Uterus (tissue), 4 donors: ENCODE measurements around the gene ETS1. TPM values are rescaled to one million over a fixed set of nuclear protein-coding genes. Genes with fewer than 3 reads are reported as not detected.
A peak's percentile ranks its signal among the peaks of the same experiment; 100 is the strongest.

ENCODE experiments used
- DNase-seq, 2 donors: peaks; one replicate each; pipeline ENCODE4 v3.0.0-alpha.2; 2019 to 2020
- H3K27ac ChIP-seq, 2 donors: fragments of 200-600 bp; sonication (generic); 1 replicate in 1 of 2; 2 replicates in 1 of 2; pipeline ENCODE4 v1.5.1; 2016 to 2018
- H3K27me3 ChIP-seq, 2 donors: fragments of 200-600 bp; sonication (generic); one replicate each; pipeline ENCODE4 v1.5.1; 2018 to 2019; ENCODE audit warnings: control low read depth in 1 of 2
- H3K36me3 ChIP-seq, 2 donors: fragments of 200-600 bp; sonication (generic); one replicate each; pipeline ENCODE4 v1.5.1; 2019; ENCODE audit warnings: control low read depth in 1 of 2
- H3K4me1 ChIP-seq, 2 donors: fragments of 200-600 bp; sonication (generic); one replicate each; pipeline ENCODE4 v1.5.1; 2018 to 2019; ENCODE audit warnings: control low read depth in 1 of 2
- H3K4me3 ChIP-seq, 2 donors: fragments of 200-600 bp; sonication (generic); 1 replicate in 1 of 2; 2 replicates in 1 of 2; pipeline ENCODE4 v1.5.1; 2018 to 2019; ENCODE audit warnings: mild to moderate bottlenecking in 1 of 2
- H3K9me3 ChIP-seq, 2 donors: fragments of 200-600 bp; sonication (generic); one replicate each; pipeline ENCODE4 v1.5.1; 2019; ENCODE audit warnings: control low read depth in 1 of 2
- CTCF ChIP-seq, 4 experiments: fragments of 200-600 bp in 2 of 4; fragments of 450-650 bp in 2 of 4; sonication (generic) in 2 of 4; IDR thresholded peaks; one replicate each; pipeline ENCODE4 v1.5.1; 2016 to 2019; ENCODE audit warnings: antibody characterized with exemption in 4 of 4, mild to moderate bottlenecking in 2 of 4, moderate library complexity in 1 of 4
- POLR2A ChIP-seq, 2 donors: fragments of 450-650 bp; IDR thresholded peaks; one replicate each; pipeline ENCODE4 v1.6.1; 2016; ENCODE audit warnings: antibody characterized with exemption in 2 of 2, mild to moderate bottlenecking in 1 of 2, moderate library complexity in 1 of 2
- intact Hi-C: fragments of 100-400 bp; cut with DNase I; formaldehyde crosslinking; loops from one replicate; pipeline ENCODE4 v1.15.1; 2023; ENCODE audit warnings: low total_unique reads
- total RNA-seq, 4 donors: library from RNA; depleted of rRNA in 3 of 4; stranded (reverse); fragments of >200 nt in 3 of 4; gene quantifications; one replicate each; pipeline versions ENCODE4 v1.1.0 to v1.2.4, GENCODE V29; 2014 to 2023
- donor health status: DM: yes; HTN: yes; CAD: no.

Gene ETS1
- total RNA-seq, 4 donors from 2014 or later = 24.1 to 80.9 (median 58.3) TPM

- H3K4me1 ChIP-seq = peaks cover 5 to 14% of the 10 kb centered on the region in 2 donors
- no peaks in the 10 kb centered on the region for H3K27me3 ChIP-seq
- no peak overlapping the region for H3K27ac ChIP-seq
- no peak overlapping the region for H3K4me3 ChIP-seq
- TF ChIP-seq CTCF (IDR thresholded peaks at IDR 0.05) (no peak), POLR2A (IDR thresholded peaks at IDR 0.05) (no peak)
- DNase-seq = no peak
- H3K9me3 ChIP-seq = no peaks in the 10 kb centered on the region
- no peaks in the 10 kb centered on the region for H3K36me3 ChIP-seq
- intact Hi-C loops = no loop called here
These were observed 165.6 kb downstream of the ETS1 start for GRCh38 chr11:128421577-128422330.

- no peak overlapping the region for H3K27ac ChIP-seq
- no peaks in the 10 kb centered on the region for H3K27me3 ChIP-seq
- intact Hi-C loops = no loop called here
- TF ChIP-seq POLR2A (IDR thresholded peaks at IDR 0.05) (no peak), CTCF (IDR thresholded peaks at IDR 0.05) (no peak)
- peaks cover 5 to 14% of the 10 kb centered on the region in 2 donors for H3K4me1 ChIP-seq
- H3K4me3 ChIP-seq = no peak overlapping the region
- peak in 1 of 2 donors; percentile 38 for DNase-seq
- H3K36me3 ChIP-seq = no peaks in the 10 kb centered on the region
- no peaks in the 10 kb centered on the region for H3K9me3 ChIP-seq
These were observed 166.4 kb downstream of the ETS1 start for GRCh38 chr11:128420951-128421350.

DNA sequence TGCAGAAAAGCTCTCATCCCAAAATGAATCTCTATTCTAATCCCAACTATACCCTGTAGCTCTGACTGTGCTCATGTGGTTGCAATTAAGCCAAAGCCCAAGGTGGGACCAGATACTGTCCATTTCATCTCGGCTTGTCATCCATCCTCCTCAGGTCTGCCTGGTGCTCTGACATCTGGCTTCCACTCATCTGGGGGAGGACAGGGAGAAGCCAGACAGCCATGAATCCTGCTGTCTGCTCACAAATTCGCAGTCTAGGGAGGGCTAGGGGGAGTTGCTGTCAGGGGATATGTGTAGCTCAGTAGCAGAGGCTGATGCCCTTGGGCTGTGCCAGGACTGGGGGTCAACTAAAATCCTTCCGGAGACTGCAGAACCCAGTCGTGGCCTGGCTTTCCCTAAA lies 167.1 kb downstream of the ETS1 start:
- intact Hi-C loops = no loop called here
- Histone ChIP-seq H3K27me3 (no peaks in the 10 kb centered on the region), H3K4me1 (peaks cover 5 to 14% of the 10 kb centered on the region in 2 donors), H3K36me3 (no peaks in the 10 kb centered on the region), H3K9me3 (no peaks in the 10 kb centered on the region), H3K27ac (no peak overlapping the region), H3K4me3 (no peak overlapping the region)
- peak in 1 of 2 donors; percentile 27 for DNase-seq
- TF ChIP-seq CTCF (IDR thresholded peaks at IDR 0.05) (no peak), POLR2A (IDR thresholded peaks at IDR 0.05) (no peak)

- Histone ChIP-seq H3K4me3 (no peak overlapping the region), H3K27me3 (no peaks in the 10 kb centered on the region), H3K36me3 (no peaks in the 10 kb centered on the region), H3K9me3 (no peaks in the 10 kb centered on the region), H3K27ac (no peak overlapping the region), H3K4me1 (peaks cover 5 to 14% of the 10 kb centered on the region in 2 donors)
- no peak for DNase-seq
- TF ChIP-seq POLR2A (IDR thresholded peaks at IDR 0.05) (no peak), CTCF (IDR thresholded peaks at IDR 0.05) (no peak)
- intact Hi-C loops = no loop called here
These were observed 168.2 kb downstream of the ETS1 start for GRCh38 chr11:128419012-128419767.
